Epithelial cell of esophagus (primary cell): ENCODE results near the gene SORBS1.

Experiments used
- DNase-seq: peaks from one replicate; pipeline ENCODE4 v3.0.0; 2010; ENCODE audit warnings: low read depth
- H3K4me3 ChIP-seq: 2 replicates; pipeline ENCODE4 v1.5.1; 2011; ENCODE audit warnings: mild to moderate bottlenecking, low read length, control low read depth
- TF ChIP-seq, protein P1 (sequence below): IDR thresholded peaks from 2 replicates; pipeline ENCODE4 v1.5.1; 2011; ENCODE audit warnings: low read depth, mild to moderate bottlenecking, low read length, control low read depth, inconsistent platforms; ENCODE audit not compliant: insufficient read depth; ENCODE audit errors: missing control alignments

The SORBS1 gene

DNA sequence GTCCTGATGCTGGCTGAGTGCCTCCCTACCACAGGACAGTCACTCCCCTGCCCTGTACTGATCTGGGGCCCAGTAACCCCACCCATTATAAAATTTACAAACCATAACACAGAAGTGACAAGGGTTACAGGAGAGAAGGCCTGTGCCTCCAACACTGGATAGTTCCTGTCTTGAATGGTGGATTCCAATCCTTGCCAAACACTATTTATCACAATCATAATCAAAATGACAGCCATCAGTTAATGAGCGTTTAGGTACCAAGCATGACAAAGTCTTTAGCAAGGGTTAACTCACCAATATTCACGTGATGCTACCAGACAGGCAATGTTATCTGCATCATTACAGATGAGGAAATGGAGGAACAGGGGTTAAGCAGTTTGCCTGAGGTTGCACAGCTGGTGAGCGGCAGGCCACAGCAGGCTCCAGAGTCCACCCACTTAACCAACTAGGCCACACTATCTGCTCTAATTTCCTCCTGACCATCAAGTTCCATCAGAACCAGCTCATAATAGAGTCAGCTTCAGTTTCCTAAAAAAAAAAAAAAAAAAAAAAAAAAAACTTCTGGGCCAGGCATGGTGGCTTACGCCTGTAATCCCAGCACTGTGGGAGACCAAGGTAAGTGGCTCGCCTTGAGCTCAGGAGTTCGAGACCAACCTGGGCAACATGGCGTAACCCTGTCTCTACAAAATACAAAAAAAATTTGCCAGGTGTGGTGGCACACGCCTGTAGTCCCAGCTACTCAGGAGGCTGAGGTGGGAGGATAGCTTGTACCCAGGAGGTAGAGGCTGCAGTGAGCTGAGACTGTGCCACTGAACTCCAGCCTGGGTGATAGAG is 284.6 kb downstream of the SORBS1 start:
- peak; percentile 90 for DNase-seq
- H3K4me3 ChIP-seq = no peak overlapping the region
- TF ChIP-seq, protein P1, sequence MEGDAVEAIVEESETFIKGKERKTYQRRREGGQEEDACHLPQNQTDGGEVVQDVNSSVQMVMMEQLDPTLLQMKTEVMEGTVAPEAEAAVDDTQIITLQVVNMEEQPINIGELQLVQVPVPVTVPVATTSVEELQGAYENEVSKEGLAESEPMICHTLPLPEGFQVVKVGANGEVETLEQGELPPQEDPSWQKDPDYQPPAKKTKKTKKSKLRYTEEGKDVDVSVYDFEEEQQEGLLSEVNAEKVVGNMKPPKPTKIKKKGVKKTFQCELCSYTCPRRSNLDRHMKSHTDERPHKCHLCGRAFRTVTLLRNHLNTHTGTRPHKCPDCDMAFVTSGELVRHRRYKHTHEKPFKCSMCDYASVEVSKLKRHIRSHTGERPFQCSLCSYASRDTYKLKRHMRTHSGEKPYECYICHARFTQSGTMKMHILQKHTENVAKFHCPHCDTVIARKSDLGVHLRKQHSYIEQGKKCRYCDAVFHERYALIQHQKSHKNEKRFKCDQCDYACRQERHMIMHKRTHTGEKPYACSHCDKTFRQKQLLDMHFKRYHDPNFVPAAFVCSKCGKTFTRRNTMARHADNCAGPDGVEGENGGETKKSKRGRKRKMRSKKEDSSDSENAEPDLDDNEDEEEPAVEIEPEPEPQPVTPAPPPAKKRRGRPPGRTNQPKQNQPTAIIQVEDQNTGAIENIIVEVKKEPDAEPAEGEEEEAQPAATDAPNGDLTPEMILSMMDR = no peak

DNA sequence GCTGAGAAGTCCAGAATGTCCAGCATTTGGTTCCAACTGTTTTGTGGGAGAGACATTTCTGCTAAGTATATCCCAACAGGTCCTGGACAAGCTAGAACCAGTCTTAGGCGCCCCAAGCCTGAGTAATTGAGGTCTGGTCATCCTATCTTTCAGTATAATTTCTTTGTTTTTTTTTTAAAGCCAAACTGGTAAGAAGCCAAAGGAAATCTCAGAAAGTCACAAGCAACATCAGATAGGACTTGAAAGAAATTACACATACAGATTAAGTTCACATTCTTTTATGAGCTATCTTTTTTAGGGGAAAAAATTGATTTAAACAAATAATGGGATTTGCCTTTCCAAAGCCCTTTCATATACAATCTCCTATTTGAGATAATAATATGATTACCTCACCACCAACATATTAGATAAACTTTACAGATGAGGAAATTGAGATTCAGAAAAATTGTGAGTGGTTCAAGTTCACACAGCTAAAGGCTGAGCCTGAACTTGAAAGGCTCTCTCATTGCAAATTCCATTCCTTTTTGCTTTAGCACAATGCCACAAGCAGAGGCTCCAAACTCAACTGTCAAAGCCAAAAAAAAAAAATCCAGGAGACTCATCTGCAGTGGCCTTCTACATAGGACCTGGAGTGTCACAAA is 285.3 kb downstream of the SORBS1 start:
- no peak overlapping the region for H3K4me3 ChIP-seq
- TF ChIP-seq, protein P1 = no peak
- peak; percentile 92 for DNase-seq

DNA sequence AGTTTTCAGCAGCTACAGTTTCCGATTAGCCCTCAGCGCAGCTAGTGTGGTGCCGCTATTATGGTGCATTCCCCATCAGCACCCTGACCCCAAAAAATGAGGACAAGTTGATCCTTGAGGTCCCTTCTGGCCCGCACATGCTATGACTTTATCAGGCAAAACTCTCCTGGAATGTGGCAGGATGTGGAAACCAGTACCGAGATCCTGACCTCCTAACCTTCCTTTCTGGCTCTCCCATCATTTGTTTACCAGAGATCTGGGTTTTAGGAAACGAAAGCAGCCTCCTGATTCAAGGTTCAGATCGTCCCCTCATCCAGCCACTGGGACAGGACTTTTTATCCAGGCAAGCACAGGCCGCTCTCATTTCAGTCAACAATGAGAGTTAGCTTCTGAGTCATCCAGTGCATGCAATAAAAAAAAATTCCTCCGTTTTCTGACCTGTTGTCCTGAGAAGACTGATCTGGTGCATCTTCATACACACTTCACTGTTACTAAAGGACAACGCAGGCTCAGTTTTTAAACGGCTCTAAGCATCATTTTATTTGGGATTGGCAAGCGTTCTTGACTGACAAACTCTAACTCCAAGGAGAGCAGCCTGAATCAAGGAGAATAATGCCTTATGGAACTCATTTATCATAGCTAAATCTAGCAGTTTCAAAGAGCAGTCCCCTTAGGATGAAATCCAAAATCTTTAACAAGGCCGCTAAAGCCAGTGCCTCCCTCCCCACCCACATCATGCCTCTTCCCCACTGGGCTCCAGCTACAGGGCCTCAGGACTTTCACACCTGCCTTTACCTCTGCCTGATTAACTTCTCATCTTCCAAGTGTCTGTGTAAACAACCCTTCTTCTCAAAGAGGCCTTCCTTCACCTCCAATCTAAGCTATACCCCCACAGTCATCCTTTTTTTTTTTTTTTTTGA is 287.5 kb downstream of the SORBS1 start:
- peak overlapping the region; percentile 9 for H3K4me3 ChIP-seq
- TF ChIP-seq, protein P1 = no peak
- DNase-seq = peak; percentile 87

DNA sequence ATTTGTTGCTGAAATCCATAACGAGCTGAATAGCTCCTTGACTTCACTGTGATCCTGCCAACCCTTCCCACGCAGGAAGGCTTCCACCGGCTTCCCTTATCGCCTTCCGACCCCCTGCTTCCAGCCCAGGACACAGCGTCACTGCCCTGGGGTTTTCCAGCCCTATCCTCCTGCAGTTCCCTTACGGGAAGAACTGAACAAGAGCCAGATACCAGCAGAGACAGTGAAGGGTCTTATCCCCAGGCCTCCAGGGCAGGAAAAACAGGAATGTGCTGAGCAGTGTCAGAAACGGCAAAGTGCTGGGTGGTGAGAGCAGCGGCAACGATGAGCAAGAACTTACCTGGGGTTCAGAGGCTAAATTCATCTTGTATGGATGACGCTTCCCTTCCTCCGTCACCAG is 292.7 kb downstream of the SORBS1 start:
- DNase-seq = peak; percentile 80
- TF ChIP-seq, protein P1 = no peak
- no peak overlapping the region for H3K4me3 ChIP-seq

DNA sequence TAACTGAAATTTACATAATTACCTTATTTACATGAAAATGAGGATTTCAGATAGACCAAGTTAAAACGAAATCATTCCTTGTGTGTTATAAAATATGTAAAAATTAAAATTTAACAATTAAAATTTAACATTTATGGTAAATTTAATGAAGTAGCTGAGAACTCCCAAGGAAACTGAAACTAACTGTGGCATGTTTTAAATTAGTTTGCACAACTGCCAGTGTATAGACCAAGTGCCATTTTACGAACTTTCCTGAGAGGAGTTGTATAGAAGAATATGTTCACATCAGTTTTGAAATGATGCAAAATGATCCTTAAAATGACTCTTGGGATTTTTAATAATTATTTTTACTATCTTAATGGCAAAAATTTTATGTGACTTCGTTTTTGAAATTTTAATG is 293.9 kb downstream of the SORBS1 start:
- no peak overlapping the region for H3K4me3 ChIP-seq
- no peak for DNase-seq
- TF ChIP-seq, protein P1 = no peak

DNA sequence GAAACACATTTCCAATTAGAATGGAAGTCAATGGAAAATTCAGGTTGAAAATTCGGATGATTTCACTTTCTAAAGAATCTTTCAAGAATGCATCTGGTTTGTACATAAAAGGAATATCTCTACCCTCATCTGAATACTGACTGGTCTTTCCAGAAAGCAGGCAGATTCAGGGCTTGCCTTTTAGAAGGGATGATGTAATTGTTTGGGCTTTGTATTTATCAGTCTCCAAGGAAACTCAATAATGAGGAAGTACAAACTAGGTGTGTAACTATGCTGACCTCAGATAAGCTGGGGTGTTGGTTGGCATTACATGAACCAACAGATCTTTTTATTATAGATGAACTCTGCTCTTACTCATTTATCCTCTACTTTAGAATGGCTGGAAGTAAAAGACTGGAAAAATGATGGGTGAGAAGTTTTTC is 294.5 kb downstream of the SORBS1 start:
- peak; percentile 97 for DNase-seq
- TF ChIP-seq, protein P1 = no peak
- no peak overlapping the region for H3K4me3 ChIP-seq
